Spinal cord (tissue), 10 donors: ENCODE data around the gene ZRANB1. TPM values are rescaled to one million over a fixed set of nuclear protein-coding genes. Genes with fewer than 3 reads are reported as not detected.

Experiments used
- DNase-seq, 6 donors: peaks; one replicate each; pipeline versions ENCODE4 v3.0.0 to v3.0.0-alpha.2; 2013 to 2015; ENCODE audit warnings: low spot score in 6 of 6, low read depth in 4 of 6
- H3K27ac ChIP-seq: one replicate; pipeline ENCODE4 v1.5.1; 2013; ENCODE audit warnings: low read depth, low read length, control low read depth
- H3K27me3 ChIP-seq: one replicate; pipeline ENCODE4 v1.6.1; 2013; ENCODE audit warnings: low read length; ENCODE audit not compliant: control insufficient read depth, insufficient read depth
- H3K36me3 ChIP-seq: one replicate; pipeline ENCODE4 v1.6.1; 2013; ENCODE audit warnings: low read length; ENCODE audit not compliant: control insufficient read depth, insufficient read depth
- H3K4me1 ChIP-seq: one replicate; pipeline ENCODE4 v1.6.1; 2013; ENCODE audit warnings: low read length; ENCODE audit not compliant: control insufficient read depth, insufficient read depth
- H3K4me3 ChIP-seq: one replicate; pipeline ENCODE4 v1.5.1; 2013; ENCODE audit warnings: low read depth, low read length, control low read depth
- H3K9me3 ChIP-seq: one replicate; pipeline ENCODE4 v1.6.1; 2013; ENCODE audit warnings: low read length; ENCODE audit not compliant: control insufficient read depth, insufficient read depth
- WGBS: methylation state at CpG from one replicate; pipeline ENCODE4 v1.1.5; 2013; ENCODE audit warnings: missing lambda C conversion rate; ENCODE audit not compliant: insufficient coverage; 5-methylcytosine and 5-hydroxymethylcytosine counted together
- polyA plus RNA-seq, 2 donors: library from polyadenylated mRNA; unstranded; fragments of 120-200 nt; gene quantifications; one replicate each; pipeline ENCODE4 v1.2.1, GENCODE V29; 2013; ENCODE audit not compliant: insufficient read length in 2 of 2
- total RNA-seq, 2 donors: library from RNA; depleted of rRNA in 1 of 2; stranded (reverse); fragments of 120-200 nt in 1 of 2; fragments of >200 nt in 1 of 2; gene quantifications; one replicate each; pipeline versions ENCODE4 v1.2.3 to v1.2.4, GENCODE V29; 2013 to 2014
- donor health status: healthy.

ZRANB1 gene
- total and polyA plus RNA-seq, 4 donors = 25.5 to 47.3 (median 31.7) TPM

DNA sequence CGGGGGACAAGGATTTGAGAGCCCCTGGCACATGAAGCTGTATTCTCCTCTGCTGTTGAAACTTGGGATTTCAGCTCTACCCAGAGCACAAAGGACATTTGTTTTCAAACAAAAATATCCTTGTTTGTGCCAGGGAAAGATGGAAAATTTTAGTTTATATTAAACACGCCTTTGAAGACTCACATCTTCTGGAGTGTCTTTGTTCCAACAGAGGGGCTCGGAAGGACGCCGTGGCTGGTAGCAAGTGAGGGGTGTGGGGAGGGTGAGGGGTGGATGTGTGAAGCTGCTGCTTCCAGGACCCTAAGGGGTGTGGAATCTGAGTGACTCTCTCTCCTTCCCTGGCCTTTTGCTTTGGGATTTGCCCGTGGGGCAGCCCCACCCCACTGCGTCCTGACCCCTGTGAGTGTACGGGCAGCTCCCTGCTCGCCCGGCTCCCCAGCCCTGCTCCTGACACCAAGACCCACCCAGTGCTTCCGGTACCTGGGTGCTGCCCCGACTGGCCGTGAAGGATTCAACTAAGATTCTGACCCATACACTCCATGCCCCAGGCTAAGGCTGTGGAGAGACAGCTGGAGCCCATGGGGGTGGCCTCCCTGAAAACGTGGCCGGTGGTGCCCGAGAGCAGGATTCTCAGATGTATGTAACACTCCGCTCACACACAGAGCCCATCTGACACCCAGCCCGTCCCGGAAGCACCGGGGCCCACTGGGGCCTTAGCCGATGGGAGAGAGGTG, 59.6 kb downstream of the ZRANB1 start:
- Histone ChIP-seq H3K9me3 (no peaks in the 10 kb centered on the region), H3K36me3 (peaks cover 86% of the 10 kb centered on the region), H3K27ac (peak overlapping the region; percentile 91), H3K4me1 (peaks cover 86% of the 10 kb centered on the region), H3K4me3 (no peak overlapping the region), H3K27me3 (no peaks in the 10 kb centered on the region)
- WGBS = 81% methylated on average over 17 of the region's 21 CpGs
- DNase-seq = peak in 1 of 6 donors; percentile 52

GRCh38 chr10:125002047-125002422, 60.1 kb downstream of the ZRANB1 start:
- Histone ChIP-seq H3K36me3 (peaks cover 84% of the 10 kb centered on the region), H3K4me1 (peaks cover 91% of the 10 kb centered on the region)

DNA sequence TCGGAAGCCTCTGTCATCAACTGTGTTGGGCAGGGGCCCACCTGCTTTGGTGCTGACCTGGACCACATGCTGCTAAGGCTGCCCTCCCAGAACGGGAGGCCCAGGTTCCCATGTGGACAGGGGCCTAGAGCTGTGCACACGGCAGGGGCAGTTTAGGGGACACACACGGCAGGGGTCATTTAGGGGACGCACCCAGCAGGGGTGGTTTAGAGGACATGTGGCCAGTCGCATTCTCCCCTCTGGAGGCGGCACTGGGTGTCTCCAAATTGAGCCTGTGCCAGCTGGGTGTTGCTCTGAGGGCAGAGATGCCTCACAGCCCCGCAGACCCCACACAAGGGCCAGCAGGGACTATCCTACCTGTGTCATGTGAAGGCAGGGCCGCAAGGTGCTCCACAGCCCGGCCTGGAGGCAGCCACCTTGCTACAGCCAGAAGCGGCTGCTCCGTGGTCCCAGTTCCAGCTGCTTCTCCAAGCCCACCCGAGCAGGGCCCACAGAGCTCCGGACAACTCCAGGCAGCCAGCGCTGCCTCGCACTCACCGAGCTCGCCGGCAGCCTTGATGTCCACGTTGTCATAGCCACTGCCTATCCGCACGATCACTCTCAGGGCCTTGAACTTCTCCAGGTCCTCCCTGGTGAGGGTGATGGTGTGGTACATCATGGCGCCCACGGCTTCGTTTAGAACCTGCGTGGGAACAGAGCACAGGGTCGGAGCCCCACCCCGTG, 60.7 kb downstream of the ZRANB1 start:
- Histone ChIP-seq H3K9me3 (no peaks in the 10 kb centered on the region), H3K27ac (peak overlapping the region; percentile 29), H3K4me1 (peaks cover 95% of the 10 kb centered on the region), H3K27me3 (no peaks in the 10 kb centered on the region), H3K36me3 (peaks cover 80% of the 10 kb centered on the region), H3K4me3 (no peak overlapping the region)
- no peak for DNase-seq
- WGBS = 83% methylated on average over 23 of the region's 28 CpGs

More at GRCh38 chr10:125002047-125002422, 60.1 kb downstream of the ZRANB1 start:
- no peak overlapping the region for H3K4me3 ChIP-seq
- no peaks in the 10 kb centered on the region for H3K27me3 ChIP-seq
- WGBS = 91% methylated on average over 12 of the region's 12 CpGs
- no peak for DNase-seq
- H3K27ac ChIP-seq = peak overlapping the region; percentile 91
- H3K9me3 ChIP-seq = no peaks in the 10 kb centered on the region

DNA sequence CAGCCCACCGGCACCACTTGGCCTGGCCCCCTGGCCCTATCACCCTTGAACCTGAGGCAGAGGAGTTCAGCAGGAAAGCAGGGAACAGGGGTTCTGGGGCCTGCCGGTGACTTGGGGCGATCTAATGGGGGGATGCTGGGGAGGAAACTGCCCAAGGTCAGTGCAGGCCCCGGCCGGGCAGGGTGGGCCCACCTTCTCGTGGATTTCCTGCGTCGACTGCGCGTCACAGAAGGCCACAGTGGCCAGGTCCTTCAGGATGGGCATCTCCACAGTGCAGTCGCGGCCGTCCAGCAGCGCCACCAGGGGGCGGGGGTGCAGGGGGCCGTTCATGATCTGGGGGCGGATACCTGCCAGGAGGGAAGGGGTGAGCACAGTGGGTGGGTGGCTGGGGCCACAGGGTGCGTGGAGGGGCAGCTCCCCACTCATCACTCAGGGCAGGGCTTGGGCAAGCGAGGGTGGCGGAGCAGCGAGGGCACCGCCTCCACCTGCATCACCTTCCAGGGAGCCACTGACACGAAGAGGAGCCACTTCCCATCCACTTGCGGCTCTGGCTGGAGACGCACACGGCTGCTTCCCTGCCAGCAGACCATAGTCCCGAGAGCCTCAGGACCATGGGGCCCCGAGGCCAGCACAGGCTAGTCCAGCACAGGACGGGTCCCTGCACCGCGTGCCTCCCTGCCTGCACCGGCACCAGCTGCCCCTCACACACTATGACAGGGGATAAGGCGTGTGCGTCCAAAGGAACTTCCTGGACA, 61.4 kb downstream of the ZRANB1 start:
- Histone ChIP-seq H3K9me3 (no peaks in the 10 kb centered on the region), H3K27me3 (no peaks in the 10 kb centered on the region), H3K4me3 (no peak overlapping the region), H3K36me3 (peaks cover 77% of the 10 kb centered on the region), H3K4me1 (peaks cover 98% of the 10 kb centered on the region), H3K27ac (no peak overlapping the region)
- WGBS = 94% methylated on average over 20 of the region's 34 CpGs
- DNase-seq = no peak

- no peaks in the 10 kb centered on the region for H3K9me3 ChIP-seq
- H3K27ac ChIP-seq = no peak overlapping the region
- DNase-seq = no peak
- no peaks in the 10 kb centered on the region for H3K27me3 ChIP-seq
- peaks cover 72% of the 10 kb centered on the region for H3K36me3 ChIP-seq
- no peak overlapping the region for H3K4me3 ChIP-seq
- peaks cover 95% of the 10 kb centered on the region for H3K4me1 ChIP-seq
- 93% methylated on average over 11 of the region's 14 CpGs for WGBS
These were observed 62.1 kb downstream of the ZRANB1 start for GRCh38 chr10:125003901-125004467.

DNA sequence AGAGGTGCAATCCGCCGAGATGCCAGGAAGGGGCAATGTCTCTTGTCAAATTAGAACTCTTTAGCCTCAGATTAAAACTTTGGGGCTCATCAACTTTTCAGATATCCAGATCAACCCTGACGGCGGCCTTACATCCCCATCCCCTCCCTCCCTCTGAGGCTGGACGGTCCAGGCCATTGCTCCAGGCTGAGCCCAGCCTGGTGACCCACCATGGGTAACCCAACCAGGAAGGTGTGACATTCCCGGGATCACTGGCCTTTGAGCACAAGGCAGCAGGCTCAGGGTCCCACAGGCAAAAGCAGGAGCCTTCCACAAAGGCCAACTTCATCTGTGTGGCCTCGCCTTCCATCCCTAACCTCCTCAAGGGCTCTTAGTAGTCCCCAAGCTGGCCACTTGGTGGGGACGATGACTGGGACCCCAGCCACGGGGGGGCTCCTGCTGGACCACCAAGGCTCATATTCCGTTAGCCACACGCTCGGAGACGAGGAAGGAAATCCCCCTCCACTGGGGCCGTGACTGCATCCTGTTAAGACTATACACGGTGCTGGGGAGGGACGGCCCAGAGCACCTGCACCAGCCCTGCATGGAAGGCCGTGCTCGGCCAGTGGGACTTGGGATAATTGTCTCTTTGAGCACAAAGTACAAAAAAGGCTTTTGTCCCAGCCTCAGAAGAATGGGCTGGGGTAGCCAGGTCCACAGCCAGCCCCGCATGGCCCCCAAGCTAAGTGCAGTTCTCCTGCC, 62.8 kb downstream of the ZRANB1 start:
- H3K36me3 ChIP-seq = peaks cover 68% of the 10 kb centered on the region
- no peaks in the 10 kb centered on the region for H3K27me3 ChIP-seq
- H3K4me1 ChIP-seq = peaks cover 95% of the 10 kb centered on the region
- 76% methylated on average over 18 of the region's 19 CpGs for WGBS
- H3K9me3 ChIP-seq = no peaks in the 10 kb centered on the region
- DNase-seq = no peak
- H3K4me3 ChIP-seq = no peak overlapping the region
- H3K27ac ChIP-seq = no peak overlapping the region

- 71% methylated on average over 31 of the region's 36 CpGs for WGBS
- Histone ChIP-seq H3K9me3 (no peaks in the 10 kb centered on the region), H3K27ac (no peak overlapping the region), H3K4me1 (peaks cover 90% of the 10 kb centered on the region), H3K36me3 (peaks cover 60% of the 10 kb centered on the region), H3K4me3 (no peak overlapping the region), H3K27me3 (no peaks in the 10 kb centered on the region)
- DNase-seq = peak in 2 of 6 donors; percentile 50 to 80
These were observed 63.6 kb downstream of the ZRANB1 start for GRCh38 chr10:125005312-125006187.

DNA sequence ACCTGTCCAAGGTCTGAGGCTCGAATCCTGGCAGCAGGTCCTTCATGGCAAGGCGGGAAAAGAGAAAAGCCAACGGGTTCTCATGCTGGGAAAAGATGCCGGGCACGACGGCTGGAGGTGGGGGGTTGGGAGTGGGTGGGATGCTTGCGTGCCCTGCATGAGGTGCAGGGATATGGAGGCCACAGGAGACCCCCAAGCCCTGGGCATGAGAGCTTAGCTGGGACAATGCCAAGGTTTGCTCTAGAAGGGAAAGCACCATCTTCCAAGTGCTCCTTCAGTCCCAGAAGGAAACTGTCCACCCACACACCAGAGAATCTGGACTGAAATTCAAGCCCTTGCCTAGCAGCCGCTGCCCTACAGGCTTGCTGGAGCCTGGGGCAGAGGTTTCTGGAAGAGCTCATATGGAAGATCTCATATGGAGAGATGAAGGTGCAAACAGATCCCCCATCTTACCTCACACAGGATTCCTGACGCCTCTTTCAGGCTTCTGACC, 64.3 kb downstream of the ZRANB1 start:
- WGBS = 50% methylated on average over 1 of the region's 9 CpGs
- no peaks in the 10 kb centered on the region for H3K27me3 ChIP-seq
- H3K4me3 ChIP-seq = no peak overlapping the region
- no peak overlapping the region for H3K27ac ChIP-seq
- peaks cover 56% of the 10 kb centered on the region for H3K36me3 ChIP-seq
- no peaks in the 10 kb centered on the region for H3K9me3 ChIP-seq
- no peak for DNase-seq
- peaks cover 86% of the 10 kb centered on the region for H3K4me1 ChIP-seq
